Measurements from ENCODE around the gene WDR38.
A peak's percentile ranks its signal among the peaks of the same experiment; 100 is the strongest.

WDR38 gene

DNA sequence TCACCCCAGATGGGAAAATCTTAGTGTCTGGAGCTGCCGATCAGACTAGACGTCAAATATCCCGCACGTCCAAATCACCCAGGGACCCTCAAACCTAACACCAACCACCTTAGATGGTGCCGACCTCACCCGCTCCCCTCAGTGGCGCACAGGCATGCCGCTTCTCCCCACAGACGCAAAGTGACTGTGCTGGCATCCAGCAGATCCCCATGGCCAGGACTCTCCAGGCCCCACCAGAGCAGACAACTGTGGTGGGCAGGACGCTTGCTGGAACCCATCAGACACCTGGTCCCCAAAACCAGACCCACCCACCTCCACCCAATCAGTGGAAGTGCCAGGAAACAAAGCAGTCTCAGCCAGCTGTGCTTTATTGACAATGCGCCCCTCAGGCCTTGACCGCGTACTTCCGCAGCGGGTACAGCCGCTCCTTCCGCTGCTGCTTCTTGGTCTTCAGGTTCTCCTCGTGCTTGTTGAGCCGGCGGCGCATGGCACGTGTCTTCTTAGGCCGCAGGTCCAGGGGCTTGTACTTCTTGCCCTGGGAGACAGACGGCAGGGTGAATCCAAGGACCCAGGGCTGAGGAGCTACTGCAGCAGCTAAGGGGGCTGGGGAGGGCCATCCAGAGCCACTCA is 4.4 kb downstream of the WDR38 start:
- DNase-seq (ENCODE audit: low read depth in 1 of 2, low spot score in 1 of 2), result no peak

DNA sequence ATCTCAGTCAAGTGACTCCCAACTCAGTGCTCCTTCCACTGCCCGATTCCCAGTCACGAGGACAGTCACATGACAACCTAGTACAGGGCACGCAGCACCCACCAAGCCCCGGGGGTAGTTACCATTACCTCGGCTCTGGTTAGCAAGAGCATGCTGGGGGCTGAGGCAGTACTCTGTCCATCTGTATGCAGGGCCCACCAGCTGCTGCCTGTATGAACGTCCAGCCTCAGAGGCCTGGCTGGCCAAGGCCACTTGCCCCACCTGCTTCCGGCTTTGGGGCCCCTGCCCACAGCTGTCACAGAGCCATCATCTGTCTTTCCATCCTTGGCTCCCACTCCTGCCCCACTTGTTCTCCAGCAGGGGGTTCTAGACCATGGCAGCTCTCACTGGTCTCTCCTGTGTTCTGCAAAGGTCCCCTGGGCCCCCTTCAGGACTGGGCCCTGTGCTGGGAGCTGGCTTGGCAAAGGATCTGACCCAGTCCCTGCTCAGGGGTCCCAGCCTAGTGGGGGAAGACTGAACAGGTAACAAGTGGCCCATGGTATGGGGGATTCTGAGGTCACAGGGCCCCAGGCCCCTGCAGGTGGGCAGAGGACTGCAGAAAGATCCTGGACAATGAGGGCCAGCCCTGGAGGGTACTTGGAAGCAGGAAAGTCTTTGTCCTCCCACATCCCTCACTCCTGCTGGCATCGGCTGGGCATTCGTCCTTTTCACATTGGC is 5.2 kb downstream of the WDR38 start:
- DNase-seq (ENCODE audit: low read depth in 1 of 2, low spot score in 1 of 2), result no peak

DNA sequence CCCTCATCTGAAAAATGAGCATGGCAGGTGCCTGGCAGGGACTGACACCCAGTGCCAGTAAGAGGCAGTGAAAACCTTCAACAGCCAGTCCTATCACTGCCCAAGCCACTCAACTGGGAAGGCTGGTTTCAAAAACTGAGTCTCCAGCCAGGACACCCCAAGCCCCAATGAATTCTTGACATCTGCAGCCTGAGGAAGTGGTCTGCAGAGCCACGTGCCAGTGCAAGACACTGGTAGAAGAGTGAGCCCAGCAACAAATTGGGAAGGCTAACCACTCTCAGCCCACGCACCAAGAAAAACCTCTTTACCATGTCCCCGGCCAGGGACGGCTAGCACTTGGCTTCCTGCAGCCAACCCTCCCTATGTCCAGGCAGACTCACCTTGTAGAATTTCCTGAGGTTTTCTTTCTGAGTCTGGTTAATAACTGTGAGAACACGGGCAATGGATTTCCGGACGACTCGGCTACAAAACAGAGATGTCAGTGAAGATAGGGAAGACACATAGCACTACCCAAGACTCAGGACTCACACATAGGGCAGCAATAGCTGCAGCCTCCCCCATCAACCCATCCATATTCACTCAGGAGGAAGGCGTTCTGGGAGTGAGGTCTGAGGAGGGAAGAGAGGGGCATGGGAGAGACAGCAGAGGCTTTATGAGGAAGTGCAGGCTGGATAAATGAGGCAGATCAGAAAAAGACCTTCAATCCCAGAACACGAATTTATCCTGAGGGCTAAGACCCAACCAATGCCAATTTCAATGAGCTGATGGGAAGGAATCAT is 6.7 kb downstream of the WDR38 start:
- no peak for DNase-seq (ENCODE audit: low read depth in 1 of 2, low spot score in 1 of 2)

DNA sequence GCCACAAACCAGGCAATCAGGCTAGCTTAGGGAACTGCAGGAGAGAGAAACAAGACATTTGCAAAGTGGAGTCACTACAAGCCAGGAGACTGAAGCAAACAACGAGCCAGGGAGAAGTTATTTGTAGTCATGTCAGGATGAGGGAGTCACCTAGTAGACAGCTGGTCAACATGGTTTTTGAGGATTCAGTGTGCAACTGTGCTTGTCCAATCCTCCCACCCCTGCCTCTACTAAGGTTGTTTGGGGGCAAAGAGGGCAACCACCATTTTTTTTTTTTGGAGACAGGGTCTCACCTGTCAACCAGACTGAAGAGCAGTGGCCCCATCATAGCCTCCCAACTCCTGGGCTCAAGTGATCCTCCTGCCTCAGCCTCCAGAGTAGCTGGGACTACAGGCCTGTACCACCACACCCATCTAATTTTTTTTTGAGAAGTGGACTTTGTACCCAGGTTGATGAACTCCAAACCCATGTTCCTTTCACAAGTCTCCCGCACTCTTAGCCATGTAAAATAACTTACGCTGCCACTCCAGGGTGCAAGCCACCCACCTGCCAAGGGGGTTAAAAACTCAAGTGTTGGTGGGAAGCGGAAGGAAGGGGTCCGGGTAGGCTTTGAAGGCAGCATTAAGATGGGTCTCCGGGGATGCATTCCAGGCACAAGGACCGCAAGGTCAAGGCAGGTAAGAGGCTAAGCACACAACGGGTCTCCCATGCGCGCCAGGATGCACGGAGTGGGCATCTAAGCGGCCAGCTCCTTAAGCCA is 7.5 kb downstream of the WDR38 start:
- no peak for DNase-seq (ENCODE audit: low read depth in 1 of 2, low spot score in 1 of 2)

DNA sequence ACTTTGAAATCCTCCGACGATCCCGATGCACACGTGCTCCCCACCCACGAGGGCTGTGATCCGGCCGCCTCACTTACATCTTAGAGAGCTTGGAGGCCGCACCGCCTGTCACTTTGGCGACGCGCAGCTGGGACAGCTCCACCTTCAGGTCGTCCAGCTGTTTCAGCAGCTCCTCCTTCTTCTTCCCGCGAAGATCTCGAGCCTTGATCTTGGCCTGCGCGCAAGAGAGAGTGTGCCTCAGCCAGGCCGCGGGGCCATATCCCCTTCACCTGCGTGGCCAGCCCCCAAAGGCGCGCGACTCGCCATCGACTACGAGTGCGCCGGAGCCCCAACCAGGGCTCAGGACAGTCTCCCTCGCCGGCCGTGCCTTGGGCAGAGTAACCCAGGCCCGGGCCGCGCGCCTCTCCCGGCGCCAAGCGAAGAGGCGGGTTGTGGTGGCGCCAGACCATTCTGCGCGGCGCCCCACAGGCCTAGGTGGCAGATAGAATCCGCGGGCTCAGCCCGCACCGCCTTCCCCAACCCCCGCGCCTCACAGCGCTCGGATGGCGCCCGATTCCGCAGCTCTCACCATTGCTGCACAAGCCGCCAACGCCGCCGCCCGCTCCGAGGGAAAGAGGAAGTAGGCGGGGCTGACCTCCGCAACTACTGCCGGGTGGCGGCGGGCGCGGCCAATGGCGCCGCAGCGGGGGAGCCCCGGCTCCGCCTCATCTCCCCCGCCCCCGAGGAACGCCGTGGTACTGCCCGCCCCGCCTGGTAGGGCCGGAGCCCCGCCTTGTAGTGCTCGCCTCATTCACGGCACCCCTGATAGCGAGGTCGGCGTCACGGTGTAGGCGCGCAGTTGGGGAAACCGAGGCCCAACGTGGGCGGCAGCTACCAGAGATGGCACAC is 8.3 kb downstream of the WDR38 start, which contains the start of the genes ARPC5L and RPL35:
Gene ARPC5L, plus strand, starts transcription at position 789 of the 888 bp plus-strand sequence. CDS start 7,161 bp downstream, outside the sequence.
Gene RPL35, minus strand, starts transcription at position 616 of the 888 bp plus-strand sequence. Its CDS starts 45 bp downstream, at position 571.
- DNase-seq (ENCODE audit: low read depth in 1 of 2, low spot score in 1 of 2), result peak; percentile 88 to 93

DNA sequence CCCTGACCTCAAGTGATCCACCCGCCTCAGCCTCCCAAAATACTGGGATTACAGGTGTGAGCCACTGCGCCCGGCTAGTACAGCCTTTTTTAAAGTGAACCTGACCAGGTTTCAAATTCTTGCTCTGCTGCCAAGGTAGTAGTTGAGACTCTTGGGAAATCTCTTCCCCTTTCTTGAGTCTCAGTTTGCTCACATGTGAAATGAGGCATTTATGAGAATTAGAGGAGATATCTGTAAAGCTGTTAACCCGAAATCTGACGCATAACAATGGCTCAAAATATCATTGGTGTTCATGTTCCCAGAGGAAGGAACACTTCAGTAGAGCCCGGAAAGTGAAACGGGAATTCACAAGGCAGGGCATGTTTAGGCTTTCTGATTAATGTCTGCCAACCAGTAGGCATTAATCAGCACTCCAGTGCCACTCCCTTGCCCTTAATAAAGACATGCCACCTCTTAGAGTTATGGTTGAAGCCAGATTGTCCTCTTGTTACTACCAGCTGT is 10.2 kb downstream of the WDR38 start:
- no peak for DNase-seq (ENCODE audit: low read depth in 1 of 2, low spot score in 1 of 2)

DNA sequence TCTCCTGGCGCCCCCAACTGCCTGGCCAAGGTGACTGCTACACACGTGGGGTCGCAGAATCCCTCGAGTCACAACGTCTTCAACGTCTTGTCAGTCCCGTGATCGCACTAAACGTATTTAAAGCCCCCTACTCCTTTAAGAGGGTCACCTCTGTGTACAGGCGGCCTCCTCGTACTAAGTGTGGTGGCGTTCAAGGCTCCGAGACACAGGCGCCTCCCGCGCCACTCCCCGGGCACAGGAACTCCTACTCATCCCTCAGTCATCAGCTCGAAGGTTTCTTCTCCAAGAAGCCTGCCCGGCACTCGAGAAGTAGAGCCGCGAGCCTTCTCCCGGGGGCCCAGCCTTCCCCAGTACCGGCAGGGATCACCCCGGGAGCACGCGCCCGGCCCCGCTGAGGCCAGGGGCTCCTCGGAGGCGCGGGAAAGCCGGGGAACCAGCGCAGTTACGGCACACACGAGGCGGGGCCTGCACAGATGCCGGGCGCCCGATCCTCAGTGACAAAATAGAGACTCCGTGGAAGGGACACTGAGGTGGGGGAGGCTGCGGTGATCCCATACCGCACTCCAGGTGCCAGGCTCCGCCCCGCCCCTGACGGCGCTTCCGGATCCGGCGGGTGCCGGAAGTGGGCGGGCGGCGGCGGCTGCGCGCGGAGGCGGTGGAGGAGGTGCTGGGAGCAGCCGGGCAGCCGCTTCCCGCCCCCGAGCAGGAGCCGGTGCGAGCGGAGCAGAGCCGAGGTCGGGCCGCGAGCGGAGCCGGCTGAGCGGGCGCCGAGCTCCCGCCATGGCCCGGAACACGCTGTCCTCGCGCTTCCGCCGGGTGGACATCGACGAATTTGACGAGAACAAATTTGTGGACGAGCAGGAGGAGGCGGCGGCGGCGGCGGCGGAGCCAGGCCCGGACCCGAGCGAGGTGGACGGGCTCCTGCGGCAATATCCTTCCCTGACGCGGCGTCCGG is 15.5 kb downstream of the WDR38 start:
- DNase-seq (ENCODE audit: low read depth in 1 of 2, low spot score in 1 of 2), result peak; percentile 83 to 91

DNA sequence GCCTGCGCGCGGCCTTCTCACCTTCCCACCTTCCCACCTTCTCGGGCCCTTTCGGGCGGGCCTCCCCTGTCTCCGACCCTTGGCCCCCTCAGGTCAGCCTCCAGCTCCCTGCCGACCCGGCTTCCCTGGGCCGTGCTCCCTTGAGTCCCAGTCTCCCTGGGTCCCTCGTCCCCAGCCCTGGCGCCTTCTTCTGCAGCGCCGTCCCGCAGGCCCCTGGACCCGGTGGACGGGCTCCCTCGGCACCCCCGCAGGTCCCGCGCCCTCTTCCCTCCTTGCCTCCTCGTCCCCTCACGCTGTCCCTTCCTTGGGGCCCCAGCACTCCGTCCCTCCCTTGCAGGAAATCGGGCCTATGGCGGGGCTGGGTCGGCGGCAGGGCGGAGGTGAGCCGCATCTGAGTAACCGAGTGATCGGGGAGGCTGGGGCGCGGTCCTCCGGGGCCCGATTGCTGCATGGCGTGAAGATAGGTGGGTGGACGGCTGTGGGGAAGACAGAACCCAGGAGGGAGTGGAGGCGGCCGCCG is 16.3 kb downstream of the WDR38 start:
- DNase-seq (ENCODE audit: low read depth in 1 of 2, low spot score in 1 of 2), result no peak

DNA sequence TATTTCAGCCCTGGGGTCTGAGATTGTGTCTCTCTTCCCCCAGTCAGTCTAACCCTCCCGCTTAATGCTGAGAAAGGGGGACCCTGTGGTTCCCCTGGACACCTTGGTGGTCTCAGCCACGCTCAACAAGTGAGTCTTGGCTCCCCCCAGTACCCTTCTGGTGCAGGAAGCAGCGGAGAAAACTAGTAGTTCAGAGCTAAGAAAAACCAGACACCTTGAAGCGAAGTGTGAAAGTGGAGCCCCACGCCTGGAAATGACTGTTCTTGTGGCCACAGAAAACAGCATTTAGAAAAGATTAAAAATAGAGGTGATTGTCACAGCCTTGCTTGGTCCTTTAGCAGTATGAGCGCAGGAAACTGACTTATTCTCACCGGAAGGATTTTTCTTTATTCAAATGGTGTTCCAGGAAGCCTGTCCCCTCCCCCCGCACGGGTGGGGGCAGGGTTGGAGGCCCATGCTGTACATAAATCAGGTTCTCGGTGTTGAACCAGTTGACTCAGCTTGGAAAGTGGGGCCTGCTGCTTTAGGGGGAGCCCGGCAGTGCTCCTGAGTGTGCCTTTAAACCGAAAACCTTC is 16.8 kb downstream of the WDR38 start:
- peak; percentile 77 to 91 for DNase-seq (ENCODE audit: low read depth in 1 of 2, low spot score in 1 of 2)

DNA sequence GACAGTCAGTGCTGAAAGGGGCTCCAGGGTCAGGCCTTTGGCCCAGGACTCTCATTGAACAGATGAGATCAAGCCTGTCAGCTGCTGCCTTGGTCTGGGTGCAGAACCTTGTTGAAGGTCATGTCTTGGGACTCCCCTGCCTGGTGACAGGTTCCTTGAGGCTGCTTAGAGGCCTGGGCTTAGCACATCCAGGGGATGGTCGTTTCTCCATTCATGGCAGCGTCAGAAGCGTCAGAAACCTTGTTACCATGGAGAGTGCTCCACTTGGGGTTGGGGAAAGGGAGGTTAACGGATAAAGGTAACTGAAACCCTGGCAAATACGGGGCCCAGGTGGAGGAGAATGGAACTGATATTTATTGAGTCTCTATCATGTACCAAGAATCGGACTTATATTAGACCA is 17.5 kb downstream of the WDR38 start:
- no peak for DNase-seq (ENCODE audit: low read depth in 1 of 2, low spot score in 1 of 2)

DNA sequence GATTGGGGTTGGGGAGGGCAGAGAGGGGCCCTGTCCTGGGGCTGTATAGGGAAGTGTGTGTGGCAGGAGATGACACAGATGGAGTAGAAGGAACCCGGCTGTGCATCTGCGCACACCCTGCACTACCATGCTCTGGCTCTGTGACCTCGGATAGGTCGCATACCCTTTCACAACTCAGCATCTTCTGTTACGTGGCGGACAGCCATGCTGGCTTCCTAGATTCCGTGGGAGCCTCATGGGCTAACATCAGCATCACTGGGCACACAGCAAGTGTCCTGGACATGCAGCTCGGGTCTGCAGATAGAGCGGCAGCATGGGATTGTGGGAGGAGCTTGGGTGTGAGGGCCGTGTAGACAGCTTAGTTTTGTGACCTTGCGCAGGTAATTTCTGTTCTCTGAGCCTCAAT is 17.9 kb downstream of the WDR38 start:
- no peak for DNase-seq (ENCODE audit: low read depth in 1 of 2, low spot score in 1 of 2)

DNA sequence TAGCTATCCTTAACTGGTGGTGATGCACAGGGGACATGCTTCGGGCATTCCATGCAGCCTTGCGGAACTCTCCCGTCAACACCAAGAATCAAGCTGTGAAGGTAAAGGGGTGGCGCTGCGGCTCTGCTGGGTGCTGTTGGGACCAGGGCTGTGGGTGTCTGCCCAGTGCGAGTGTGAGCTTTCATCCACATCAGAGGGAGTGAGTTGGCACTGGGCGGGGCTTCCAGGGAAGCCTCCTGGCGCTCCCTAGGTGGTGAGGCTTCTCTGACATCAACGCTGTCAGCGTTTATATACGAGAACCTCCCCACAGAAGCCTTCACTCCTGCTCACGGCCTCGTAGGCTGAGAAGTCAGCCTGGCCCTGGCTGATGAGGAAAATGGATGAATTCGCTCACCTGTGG is 20.4 kb downstream of the WDR38 start:
- no peak for DNase-seq (ENCODE audit: low read depth in 1 of 2, low spot score in 1 of 2)

DNA sequence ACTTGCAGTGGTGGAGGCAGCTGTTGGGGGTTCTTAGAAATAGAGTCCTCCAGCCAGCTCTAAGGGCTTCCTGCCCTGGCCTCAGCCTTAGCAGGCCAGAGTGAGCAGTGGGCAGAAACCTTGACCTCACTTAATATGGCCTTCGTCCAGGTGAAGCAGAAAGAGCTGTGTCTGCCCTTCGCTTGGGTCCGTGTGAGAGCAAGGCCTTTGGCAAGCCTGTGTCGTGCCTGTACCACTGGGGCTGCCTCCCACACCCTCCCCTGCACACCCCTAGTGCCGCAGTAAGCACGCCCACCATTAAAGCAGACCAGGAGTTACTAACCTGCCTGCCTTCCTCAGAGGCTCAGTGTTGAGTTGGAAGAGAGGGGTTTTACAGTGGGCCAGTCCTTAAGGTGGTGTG is 22.2 kb downstream of the WDR38 start:
- no peak for DNase-seq (ENCODE audit: low read depth in 1 of 2, low spot score in 1 of 2)

DNA sequence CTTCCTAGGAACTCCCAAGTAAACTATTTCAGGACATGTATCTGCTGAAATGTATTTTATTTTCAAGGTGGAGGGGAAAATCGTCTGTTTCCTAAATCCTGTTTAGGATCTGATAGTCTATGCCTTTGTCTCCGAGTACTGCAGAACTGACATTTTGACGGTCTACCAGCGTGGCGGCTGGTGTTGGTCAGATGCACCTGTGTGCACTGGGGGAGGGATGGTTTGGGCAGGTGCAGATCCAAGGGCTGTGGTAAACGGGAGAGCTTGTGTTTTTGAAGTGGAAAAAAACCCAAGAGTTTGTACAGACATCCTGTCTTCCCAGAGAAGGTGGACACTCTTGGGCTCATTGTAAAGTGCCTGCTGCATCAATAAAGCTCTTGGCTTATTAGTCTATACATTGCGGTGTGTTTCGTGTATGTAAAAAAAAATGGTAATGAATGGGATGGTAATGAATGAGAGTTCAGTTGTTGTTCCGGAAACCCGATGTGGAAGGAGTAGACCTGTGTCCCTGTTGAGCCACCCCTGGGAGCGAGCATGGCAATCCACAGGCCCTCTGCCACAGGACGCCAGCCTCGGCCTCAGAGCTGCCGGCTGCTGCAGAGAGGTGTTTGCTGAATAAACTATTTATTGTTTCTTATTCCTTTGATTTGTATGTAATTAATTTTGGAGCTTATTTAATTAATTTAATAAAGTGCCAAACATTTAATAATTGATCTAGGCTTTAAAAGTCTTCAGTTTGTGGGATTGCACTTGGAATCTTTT is 23.9 kb downstream of the WDR38 start:
- DNase-seq (ENCODE audit: low read depth in 1 of 2, low spot score in 1 of 2), result no peak

DNA sequence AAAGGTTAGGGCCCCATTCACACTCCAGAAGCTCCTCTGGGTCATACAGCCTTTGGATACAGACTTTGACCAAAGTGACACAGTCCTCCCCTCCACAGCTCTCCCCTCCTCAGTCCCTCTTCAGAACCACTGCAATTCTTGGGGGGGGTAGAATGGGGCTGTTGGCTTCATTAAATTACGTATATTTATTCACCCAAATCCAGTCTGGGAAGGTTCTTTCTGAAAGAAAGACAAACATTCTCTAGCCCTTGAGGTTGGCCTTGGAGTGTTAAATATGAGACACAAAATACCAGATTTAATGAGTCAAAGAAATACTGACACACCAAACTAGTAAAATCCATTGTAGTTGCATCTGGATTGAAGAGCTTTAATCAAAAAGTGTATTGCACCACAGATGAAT is 24.8 kb downstream of the WDR38 start:
- DNase-seq (ENCODE audit: low read depth in 1 of 2, low spot score in 1 of 2), result no peak

DNA sequence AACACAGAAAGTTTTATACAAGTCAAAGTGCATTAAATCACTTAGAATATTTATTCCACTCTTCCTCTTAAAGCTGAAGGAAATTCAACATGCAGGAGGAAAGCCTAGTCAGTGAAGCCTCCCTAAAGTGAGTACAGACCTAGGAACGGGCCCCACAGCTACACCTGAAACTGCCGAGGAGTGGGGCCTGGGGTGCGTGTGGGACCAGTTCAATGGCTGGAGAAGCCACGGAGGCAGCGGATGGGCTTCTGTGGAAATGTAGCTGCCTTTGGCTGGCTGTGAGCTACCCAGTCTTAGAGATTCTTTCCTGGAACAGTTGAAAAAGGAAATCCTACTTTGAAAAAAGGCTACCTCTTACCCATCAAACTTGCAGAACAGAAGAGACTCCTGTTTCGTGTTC is 25.3 kb downstream of the WDR38 start:
- DNase-seq (ENCODE audit: low read depth in 1 of 2, low spot score in 1 of 2), result no peak

DNA sequence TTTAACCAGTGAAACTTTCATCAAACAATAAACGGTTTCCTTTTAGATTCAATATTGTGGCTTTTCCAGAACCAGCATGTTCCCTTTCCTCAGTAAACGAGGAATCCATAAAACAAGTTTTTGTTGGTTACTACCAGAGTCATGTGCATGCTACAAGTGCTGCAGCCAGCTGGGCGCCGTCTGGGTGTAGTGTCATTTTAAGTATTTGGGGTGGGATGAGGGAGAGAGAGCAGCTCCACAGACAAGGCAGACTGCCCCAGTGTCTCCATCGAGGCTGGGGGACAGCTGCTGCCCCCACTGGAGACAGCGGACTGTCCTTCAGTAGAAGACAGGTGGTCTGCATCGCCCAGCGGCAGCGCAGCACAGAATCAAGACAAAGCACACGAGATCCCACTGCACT is 26.0 kb downstream of the WDR38 start:
- DNase-seq (ENCODE audit: low read depth in 1 of 2, low spot score in 1 of 2), result no peak

DNA sequence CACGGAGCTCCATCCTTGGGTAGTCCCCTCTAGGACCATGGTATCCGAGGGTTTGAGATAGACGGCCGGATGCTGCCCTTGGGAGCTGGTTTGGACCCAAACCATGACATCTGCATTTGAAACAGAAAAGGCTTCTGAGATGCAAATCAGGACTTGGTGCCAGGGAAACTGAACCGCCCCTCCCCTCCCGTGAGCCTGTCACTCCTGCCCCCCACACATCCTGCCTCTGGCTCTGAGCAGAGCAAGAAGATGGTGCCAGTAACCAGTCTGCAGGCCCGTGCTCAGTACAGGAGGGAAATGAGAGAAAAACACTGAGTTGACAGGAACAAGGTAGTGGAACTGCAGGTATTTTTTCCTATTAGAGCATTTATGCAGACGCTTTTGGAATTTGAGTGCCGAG is 27.2 kb downstream of the WDR38 start:
- DNase-seq (ENCODE audit: low read depth in 1 of 2, low spot score in 1 of 2), result no peak

All from stimulated activated CD4-positive, alpha-beta T cell treated with anti-CD3 and anti-CD28 coated beads, Interleukin-15, amount 100 ng/mL, for 1 hour (primary cell).